Panc1 (cell line): ENCODE results near the gene PPP1CA. TPM values are rescaled to one million over a fixed set of nuclear protein-coding genes. Genes with fewer than 3 reads are reported as not detected.

Experiments
- ATAC-seq: fragments of 200-7000 bp; cut with Tn5 transposase; 2 replicates; pipeline ENCODE4 v1.9.1; 2020; ENCODE audit warnings: mild to moderate bottlenecking, moderate library complexity
- BruUV-seq: library from RNA; stranded (reverse); fragments of 400-500 nt; replicated peaks from 2 replicates; lab custom pipeline; 2021; lab: Mats Ljungman, UMichigan
- CTCF ChIA-PET: fragments of 300-600 bp; sonication (Branson Sonifier 250); formaldehyde crosslinking; loops from one replicate; lab custom pipeline; 2022; ENCODE audit warnings: antibody characterized with exemption; lab: Charles Lee
- POLR2A ChIA-PET: fragments of 300-600 bp; sonication (Branson Sonifier 250); formaldehyde crosslinking; loops from one replicate; lab custom pipeline; 2022; ENCODE audit warnings: antibody characterized with exemption; lab: Charles Lee
- DNase-seq: peaks from one replicate; pipeline ENCODE4 v3.0.0-alpha.2; 2010; ENCODE audit warnings: low read depth, low spot score
- H3K27ac ChIP-seq: 2 replicates; pipeline ENCODE4 v1.5.1; 2011; ENCODE audit warnings: mild to moderate bottlenecking, low read length, inconsistent platforms
- H3K27me3 ChIP-seq: fragments of 200-500 bp; sonication (Bioruptor generic); 2 replicates; pipeline ENCODE4 v1.6.0; 2014; ENCODE audit warnings: low read length, inconsistent platforms; ENCODE audit not compliant: control insufficient read depth, insufficient read depth
- H3K36me3 ChIP-seq: fragments of 200-500 bp; sonication (Bioruptor generic); 2 replicates; pipeline ENCODE4 v1.5.1; 2014; ENCODE audit warnings: inconsistent platforms, mild to moderate bottlenecking, low read length, moderate library complexity; ENCODE audit not compliant: control insufficient read depth, insufficient read depth
- H3K4me1 ChIP-seq: 2 replicates; pipeline ENCODE4 v1.5.1; 2011; ENCODE audit warnings: inconsistent platforms, mild to moderate bottlenecking, low read length, moderate library complexity; ENCODE audit not compliant: control insufficient read depth, insufficient read depth
- H3K4me3 ChIP-seq, 2 experiments: 2 replicates each; pipeline ENCODE4 v1.5.1; 2011 to 2012; ENCODE audit warnings: low read depth in 2 of 2, low read length in 2 of 2, mild to moderate bottlenecking in 2 of 2, inconsistent platforms in 1 of 2, moderate library complexity in 1 of 2
- H3K9me3 ChIP-seq: fragments of 200-500 bp; sonication (Bioruptor generic); 2 replicates; pipeline ENCODE4 v1.5.1; 2014; ENCODE audit warnings: low read depth, mild to moderate bottlenecking, inconsistent platforms, low read length, moderate library complexity; ENCODE audit not compliant: control insufficient read depth, insufficient read depth
- POLR2AphosphoS5 ChIP-seq: IDR thresholded peaks from 2 replicates; pipeline ENCODE4 v1.6.1; 2012; ENCODE audit warnings: mild to moderate bottlenecking, low read depth, low read length, moderate library complexity
- SIN3A ChIP-seq: IDR thresholded peaks from 2 replicates; pipeline ENCODE4 v1.6.1; 2012; ENCODE audit warnings: low read depth, mild to moderate bottlenecking, low read length, moderate library complexity, borderline replicate concordance; ENCODE audit not compliant: insufficient read depth
- in situ Hi-C: cut with HindIII; loops from 2 replicates; pipeline ENCODE4 v1.10.0; 2016; ENCODE audit warnings: low sequenced_read_pairs, low pct_unique_long_range_greater_than_20kb
- intact Hi-C: fragments of 100-400 bp; cut with micrococcal nuclease; formaldehyde crosslinking; loops from one replicate; pipeline ENCODE4 v1.10.0; 2022; ENCODE audit not compliant: unreplicated experiment
- total RNA-seq: library from RNA; stranded (reverse); gene quantifications from one replicate; pipeline ENCODE4 v1.2.1, GENCODE V29; 2021; ENCODE audit not compliant: unreplicated experiment
- TF ChIP-seq, protein P1 (sequence below), 2 experiments: IDR thresholded peaks; 2 replicates each; pipeline ENCODE4 v1.6.1; 2011 to 2012; ENCODE audit warnings: low read depth in 2 of 2, control low read depth in 1 of 2, low read length in 1 of 2, mild to moderate bottlenecking in 1 of 2, moderate library complexity in 1 of 2; ENCODE audit not compliant: insufficient read depth in 1 of 2
- TF ChIP-seq, protein P2 (sequence below): fragments of 450-650 bp; IDR thresholded peaks from 2 replicates; pipeline ENCODE4 v1.5.1; 2017; ENCODE audit warnings: mild to moderate bottlenecking

The PPP1CA gene
- total RNA-seq, 1 experiment from 2014 or later, result 361 TPM

DNA sequence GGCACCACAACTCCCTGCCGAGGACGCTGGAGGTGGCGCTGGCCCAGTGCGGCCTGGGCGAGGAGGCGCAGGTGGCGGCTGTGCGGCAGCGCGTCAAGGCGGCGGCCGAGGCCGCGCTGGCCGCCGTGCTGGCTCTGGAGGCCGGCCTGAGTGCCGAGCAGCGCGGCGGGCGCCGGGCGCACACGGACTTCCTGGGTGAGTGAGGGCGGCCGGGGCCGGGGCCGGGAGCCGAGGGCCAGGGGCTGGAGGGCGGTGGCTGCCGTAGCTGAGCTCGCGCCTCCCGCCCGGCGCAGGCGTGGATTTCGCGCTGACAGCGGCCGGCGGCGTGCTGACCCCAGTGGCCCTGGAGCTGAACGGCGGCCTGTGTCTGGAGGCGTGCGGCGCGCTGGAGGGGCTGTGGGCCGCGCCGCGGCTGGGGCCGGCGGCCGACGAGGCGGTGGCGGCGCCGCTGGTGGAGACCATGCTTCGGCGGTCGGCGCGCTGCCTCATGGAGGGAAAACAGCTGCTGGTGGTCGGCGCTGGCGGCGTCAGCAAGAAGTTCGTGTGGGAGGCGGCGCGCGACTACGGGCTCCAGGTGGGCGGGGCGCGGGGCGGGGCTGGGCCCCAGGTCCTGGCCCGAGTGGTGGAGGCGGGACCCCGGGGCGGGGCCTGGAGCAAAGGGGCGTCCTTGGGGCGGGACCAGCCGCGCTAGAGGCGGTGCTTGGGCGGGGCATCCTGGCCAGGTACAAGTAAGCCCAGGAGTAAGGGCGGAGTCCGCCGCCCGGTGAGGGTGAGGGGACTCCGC lies 19.2 kb upstream of the PPP1CA start:
- Histone ChIP-seq H3K36me3 (no peaks in the 10 kb centered on the region), H3K27ac (peak overlapping the region; percentile 63), H3K4me3 (peak overlapping the region; percentile 54 to 61), H3K27me3 (no peaks in the 10 kb centered on the region), H3K9me3 (no peaks in the 10 kb centered on the region), H3K4me1 (peaks cover 46% of the 10 kb centered on the region)
- intact Hi-C loops, result no loop called here
- BruUV-seq, result no TSS peak
- ChIA-PET POLR2A (interaction anchor here (0.6 kb wide), 2 partner anchors 19 to 23 kb away, joined by 3 to 7 read pairs; partner anchors contain the start of gene PPP1CA), CTCF (interaction anchor here (0.6 to 1.2 kb wide), 3 partner anchors 18 to 207 kb away, joined by 3 to 5 read pairs (median 3); no protein-coding TSS in a partner anchor)
- in situ Hi-C loops, result no loop called here
- TF ChIP-seq, protein P1, sequence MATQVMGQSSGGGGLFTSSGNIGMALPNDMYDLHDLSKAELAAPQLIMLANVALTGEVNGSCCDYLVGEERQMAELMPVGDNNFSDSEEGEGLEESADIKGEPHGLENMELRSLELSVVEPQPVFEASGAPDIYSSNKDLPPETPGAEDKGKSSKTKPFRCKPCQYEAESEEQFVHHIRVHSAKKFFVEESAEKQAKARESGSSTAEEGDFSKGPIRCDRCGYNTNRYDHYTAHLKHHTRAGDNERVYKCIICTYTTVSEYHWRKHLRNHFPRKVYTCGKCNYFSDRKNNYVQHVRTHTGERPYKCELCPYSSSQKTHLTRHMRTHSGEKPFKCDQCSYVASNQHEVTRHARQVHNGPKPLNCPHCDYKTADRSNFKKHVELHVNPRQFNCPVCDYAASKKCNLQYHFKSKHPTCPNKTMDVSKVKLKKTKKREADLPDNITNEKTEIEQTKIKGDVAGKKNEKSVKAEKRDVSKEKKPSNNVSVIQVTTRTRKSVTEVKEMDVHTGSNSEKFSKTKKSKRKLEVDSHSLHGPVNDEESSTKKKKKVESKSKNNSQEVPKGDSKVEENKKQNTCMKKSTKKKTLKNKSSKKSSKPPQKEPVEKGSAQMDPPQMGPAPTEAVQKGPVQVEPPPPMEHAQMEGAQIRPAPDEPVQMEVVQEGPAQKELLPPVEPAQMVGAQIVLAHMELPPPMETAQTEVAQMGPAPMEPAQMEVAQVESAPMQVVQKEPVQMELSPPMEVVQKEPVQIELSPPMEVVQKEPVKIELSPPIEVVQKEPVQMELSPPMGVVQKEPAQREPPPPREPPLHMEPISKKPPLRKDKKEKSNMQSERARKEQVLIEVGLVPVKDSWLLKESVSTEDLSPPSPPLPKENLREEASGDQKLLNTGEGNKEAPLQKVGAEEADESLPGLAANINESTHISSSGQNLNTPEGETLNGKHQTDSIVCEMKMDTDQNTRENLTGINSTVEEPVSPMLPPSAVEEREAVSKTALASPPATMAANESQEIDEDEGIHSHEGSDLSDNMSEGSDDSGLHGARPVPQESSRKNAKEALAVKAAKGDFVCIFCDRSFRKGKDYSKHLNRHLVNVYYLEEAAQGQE (IDR thresholded peaks at IDR 0.05; ENCODE audit: insufficient read depth in 1 of 2, low read depth in 2 of 2, low read length in 1 of 2), result no peak
- TF ChIP-seq SIN3A (peak; percentile 60; the same call in 1 of the 2 replicates), POLR2AphosphoS5 (peak; percentile 36; the same call in 1 of the 2 replicates)
- DNase-seq, result no peak
- peak; percentile 91 for ATAC-seq

DNA sequence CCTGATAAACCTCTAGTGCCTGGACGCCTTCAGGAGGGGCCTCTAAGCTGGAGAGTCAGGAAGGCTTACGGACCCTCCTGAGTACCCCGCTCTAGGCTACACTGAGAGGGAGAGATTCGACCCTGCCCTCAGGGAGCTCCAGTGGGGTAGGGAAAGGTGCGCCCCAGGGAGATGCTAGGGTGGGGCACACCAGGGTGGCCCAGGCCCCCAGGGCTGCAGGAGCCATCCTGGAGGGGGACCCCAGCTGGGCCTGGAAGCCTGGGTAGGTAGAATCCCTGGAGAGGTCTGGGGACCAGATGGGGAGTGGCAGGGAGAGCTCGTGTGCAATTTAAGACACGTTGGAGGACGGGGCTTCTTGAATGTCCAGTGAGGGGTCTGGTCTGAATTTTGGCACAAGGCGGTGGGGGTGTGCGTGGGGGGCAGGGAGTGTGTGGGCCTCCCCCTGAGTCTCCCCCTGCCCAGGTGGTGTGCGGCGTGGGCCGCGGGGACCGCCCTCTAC lies 18.5 kb upstream of the PPP1CA start:
- Histone ChIP-seq H3K9me3 (no peaks in the 10 kb centered on the region), H3K4me3 (peak overlapping the region; percentile 36 to 54), H3K4me1 (peaks cover 47% of the 10 kb centered on the region), H3K27me3 (no peaks in the 10 kb centered on the region), H3K36me3 (no peaks in the 10 kb centered on the region), H3K27ac (peak overlapping the region; percentile 63)
- in situ Hi-C loops, result no loop called here
- no peak for ATAC-seq
- TF ChIP-seq, protein P1 (IDR thresholded peaks at IDR 0.05; ENCODE audit: insufficient read depth in 1 of 2, low read depth in 2 of 2, low read length in 1 of 2), result no peak
- TF ChIP-seq, protein P2, sequence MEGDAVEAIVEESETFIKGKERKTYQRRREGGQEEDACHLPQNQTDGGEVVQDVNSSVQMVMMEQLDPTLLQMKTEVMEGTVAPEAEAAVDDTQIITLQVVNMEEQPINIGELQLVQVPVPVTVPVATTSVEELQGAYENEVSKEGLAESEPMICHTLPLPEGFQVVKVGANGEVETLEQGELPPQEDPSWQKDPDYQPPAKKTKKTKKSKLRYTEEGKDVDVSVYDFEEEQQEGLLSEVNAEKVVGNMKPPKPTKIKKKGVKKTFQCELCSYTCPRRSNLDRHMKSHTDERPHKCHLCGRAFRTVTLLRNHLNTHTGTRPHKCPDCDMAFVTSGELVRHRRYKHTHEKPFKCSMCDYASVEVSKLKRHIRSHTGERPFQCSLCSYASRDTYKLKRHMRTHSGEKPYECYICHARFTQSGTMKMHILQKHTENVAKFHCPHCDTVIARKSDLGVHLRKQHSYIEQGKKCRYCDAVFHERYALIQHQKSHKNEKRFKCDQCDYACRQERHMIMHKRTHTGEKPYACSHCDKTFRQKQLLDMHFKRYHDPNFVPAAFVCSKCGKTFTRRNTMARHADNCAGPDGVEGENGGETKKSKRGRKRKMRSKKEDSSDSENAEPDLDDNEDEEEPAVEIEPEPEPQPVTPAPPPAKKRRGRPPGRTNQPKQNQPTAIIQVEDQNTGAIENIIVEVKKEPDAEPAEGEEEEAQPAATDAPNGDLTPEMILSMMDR, result no peak
- intact Hi-C loops, result no loop called here
- BruUV-seq, result no TSS peak
- CTCF ChIA-PET, result interaction anchor here (1.2 kb wide), 1 partner anchor 19 kb away, joined by 3 read pairs; no protein-coding TSS in a partner anchor
- POLR2A ChIA-PET, result interaction anchor here (0.6 kb wide), 1 partner anchor 18 kb away, joined by 7 read pairs; the partner anchor contains the start of gene PPP1CA
- no peak for DNase-seq
